Activated CD4-positive, alpha-beta memory T cell treated with anti-CD3 and anti-CD28 coated beads for 36 hours (primary cell): ENCODE results near the gene CDK11B. TPM values are rescaled to one million over a fixed set of nuclear protein-coding genes. Genes with fewer than 3 reads are reported as not detected.
"Not testable (repeated sequence)": the region's sequence is repeated elsewhere in the genome, so short reads cannot be mapped to it uniquely, and the experiment has no call there.

Experiments used
- CTCF ChIA-PET: fragments of 350-600 bp; sonication (Branson Sonifier 250); formaldehyde crosslinking; loops from one replicate; lab custom pipeline; 2021; ENCODE audit warnings: antibody characterized with exemption, inconsistent platforms; lab: Charles Lee
- POLR2A ChIA-PET: fragments of 350-600 bp; sonication (Branson Sonifier 250); formaldehyde crosslinking; loops from one replicate; lab custom pipeline; 2021; ENCODE audit warnings: antibody characterized with exemption; lab: Charles Lee
- DNase-seq: peaks from one replicate; pipeline ENCODE4 v3.0.0-alpha.2; 2020
- H3K27ac Mint-ChIP-seq: one replicate; pipeline ENCODE4 v1.8.0; 2021; ENCODE audit warnings: mixed read lengths
- H3K27me3 Mint-ChIP-seq: one replicate; pipeline ENCODE4 v1.8.0; 2021; ENCODE audit warnings: mixed read lengths
- H3K36me3 Mint-ChIP-seq: one replicate; pipeline ENCODE4 v1.8.0; 2021; ENCODE audit warnings: mixed read lengths
- H3K4me1 Mint-ChIP-seq: one replicate; pipeline ENCODE4 v1.8.0; 2021; ENCODE audit warnings: low read depth, mixed read lengths
- H3K4me3 Mint-ChIP-seq: one replicate; pipeline ENCODE4 v1.8.0; 2021; ENCODE audit warnings: mild to moderate bottlenecking, mixed read lengths
- H3K9me3 Mint-ChIP-seq: one replicate; pipeline ENCODE4 v1.8.0; 2021; ENCODE audit warnings: mixed read lengths
- intact Hi-C: fragments of 100-400 bp; cut with micrococcal nuclease; formaldehyde crosslinking; loops from one replicate; pipeline ENCODE4 v1.15.1; 2023
- total RNA-seq, 2 experiments: library from RNA; stranded (reverse); gene quantifications; one replicate each; pipeline ENCODE4 v1.2.3, GENCODE V29; 2021

Gene CDK11B
- total RNA-seq, 2 experiments from 2014 or later = 32.4 to 36.9 TPM

- peaks cover 9% of the 10 kb centered on the region for H3K36me3 Mint-ChIP-seq
- peak; percentile 65 for DNase-seq
- POLR2A ChIA-PET = interaction anchor here (1.3 kb wide), 1 partner anchor 46 kb away, joined by 3 read pairs; the partner anchor contains the start of gene CDK11A
- CTCF ChIA-PET = interaction anchor here (0.6 kb wide), 1 partner anchor 27 kb away, joined by 4 read pairs; no protein-coding TSS in a partner anchor
- H3K4me3 Mint-ChIP-seq = peak overlapping the region; percentile 77
- H3K9me3 Mint-ChIP-seq = no peaks in the 10 kb centered on the region
- peak overlapping the region; percentile 93 for H3K27ac Mint-ChIP-seq
- intact Hi-C loops = no loop called here
- peaks cover 27% of the 10 kb centered on the region for H3K4me1 Mint-ChIP-seq
- no peaks in the 10 kb centered on the region for H3K27me3 Mint-ChIP-seq
These were observed 20.0 kb upstream of the CDK11B start for GRCh38 chr1:1678581-1679380.

- H3K9me3 Mint-ChIP-seq = no peaks in the 10 kb centered on the region
These were observed 19.1 kb upstream of the CDK11B start for GRCh38 chr1:1677718-1678580.

DNA sequence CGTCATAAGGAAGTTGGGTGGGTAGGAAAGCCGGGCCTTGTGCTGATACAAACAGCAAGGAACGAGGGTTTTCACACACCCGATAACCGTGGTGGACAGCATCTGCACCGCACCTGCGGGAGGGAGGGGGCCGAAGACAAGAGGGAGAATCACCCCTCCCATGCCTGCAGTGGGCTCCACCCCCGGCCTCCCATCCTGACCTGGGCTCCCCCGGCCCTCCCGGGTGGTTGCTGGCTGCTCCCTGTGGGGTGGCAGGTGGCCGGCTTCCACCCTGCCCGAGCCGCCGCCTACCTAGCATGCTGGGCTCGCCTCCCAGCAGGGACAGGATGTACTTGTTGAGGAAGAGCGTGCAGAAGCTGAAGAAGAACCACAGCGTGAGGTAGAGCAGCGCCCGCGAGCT, 17.3 kb upstream of the CDK11B start:
- DNase-seq, H3K27ac Mint-ChIP-seq, H3K27me3 Mint-ChIP-seq, CTCF ChIA-PET, H3K9me3 Mint-ChIP-seq, H3K36me3 Mint-ChIP-seq, intact Hi-C loops, H3K4me3 Mint-ChIP-seq, POLR2A ChIA-PET: not testable (repeated sequence)
- H3K4me1 Mint-ChIP-seq = peaks cover 21% of the 10 kb centered on the region

More at GRCh38 chr1:1677718-1678580, 19.1 kb upstream of the CDK11B start:
- CTCF ChIA-PET = interaction anchor here (0.6 to 1.2 kb wide), 2 partner anchors 12 to 26 kb away, joined by 3 to 4 read pairs; no protein-coding TSS in a partner anchor
- intact Hi-C loops = no loop called here
- H3K4me1 Mint-ChIP-seq = peaks cover 24% of the 10 kb centered on the region
- H3K27ac Mint-ChIP-seq = peak overlapping the region; percentile 93
- H3K36me3 Mint-ChIP-seq = peaks cover 9% of the 10 kb centered on the region
- peak overlapping the region; percentile 77 for H3K4me3 Mint-ChIP-seq
- POLR2A ChIA-PET = interaction anchor here (0.7 to 1.3 kb wide), 2 partner anchors 46 to 102 kb away, joined by 3 to 7 read pairs; partner anchors contain the start of gene CDK11A
- H3K27me3 Mint-ChIP-seq = no peaks in the 10 kb centered on the region
- peak; percentile 59 for DNase-seq

DNA sequence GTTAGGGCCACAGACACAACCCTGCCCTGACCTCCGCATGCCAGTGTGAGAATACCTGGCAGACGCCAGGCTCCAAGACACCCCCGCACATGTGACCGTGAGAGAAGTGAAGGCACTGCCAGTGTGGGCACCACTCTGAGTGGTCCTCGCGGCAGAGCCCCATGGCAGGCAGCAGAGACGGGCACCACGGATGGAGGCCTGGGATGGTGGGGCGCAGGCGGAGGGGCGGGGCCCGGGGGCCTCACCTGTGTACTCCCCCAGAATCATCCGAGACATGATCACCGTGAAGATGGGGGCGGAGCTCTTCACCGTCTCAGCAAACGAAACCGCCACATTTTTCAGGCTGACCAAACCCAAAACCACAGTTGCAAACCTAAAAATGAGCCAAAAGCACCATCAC, 16.4 kb upstream of the CDK11B start:
- POLR2A ChIA-PET, H3K9me3 Mint-ChIP-seq, H3K36me3 Mint-ChIP-seq, DNase-seq, H3K4me3 Mint-ChIP-seq, intact Hi-C loops, H3K27me3 Mint-ChIP-seq, H3K27ac Mint-ChIP-seq, CTCF ChIA-PET: not testable (repeated sequence)
- H3K4me1 Mint-ChIP-seq = peaks cover 21% of the 10 kb centered on the region

DNA sequence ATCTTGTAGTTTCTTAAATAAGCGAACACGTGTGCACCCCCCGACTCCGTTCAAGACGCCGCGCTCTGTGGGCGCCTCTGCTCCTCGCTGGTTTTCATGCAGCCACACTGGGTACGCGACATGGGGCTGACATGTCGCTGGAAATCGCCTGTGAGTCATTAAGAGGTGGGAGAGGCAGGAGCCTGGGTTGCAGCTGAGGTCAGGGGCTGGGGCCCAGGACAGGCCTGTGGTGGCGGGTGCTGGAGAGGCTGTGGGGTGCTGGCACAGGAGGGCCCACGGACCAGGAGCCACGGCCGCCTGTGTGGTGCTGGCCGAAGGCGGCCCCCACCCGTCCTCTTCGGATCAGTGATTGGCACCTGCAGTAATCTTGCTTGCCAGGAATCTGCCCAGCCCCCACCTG, 16.0 kb upstream of the CDK11B start:
- H3K9me3 Mint-ChIP-seq, POLR2A ChIA-PET, DNase-seq, intact Hi-C loops, H3K4me3 Mint-ChIP-seq, H3K27me3 Mint-ChIP-seq, H3K27ac Mint-ChIP-seq, CTCF ChIA-PET: not testable (repeated sequence)
- peaks cover 11% of the 10 kb centered on the region for H3K36me3 Mint-ChIP-seq
- peaks cover 21% of the 10 kb centered on the region for H3K4me1 Mint-ChIP-seq

- ChIA-PET POLR2A (no interaction called here), CTCF (no interaction called here)
- intact Hi-C loops = no loop called here
- H3K27me3 Mint-ChIP-seq = no peaks in the 10 kb centered on the region
- no peak overlapping the region for H3K4me3 Mint-ChIP-seq
- peaks cover 3% of the 10 kb centered on the region for H3K4me1 Mint-ChIP-seq
- H3K36me3 Mint-ChIP-seq = peaks cover 9% of the 10 kb centered on the region
- H3K9me3 Mint-ChIP-seq = no peaks in the 10 kb centered on the region
- no peak for DNase-seq
- no peak overlapping the region for H3K27ac Mint-ChIP-seq
These were observed 13.6 kb upstream of the CDK11B start for GRCh38 chr1:1672181-1672965.

DNA sequence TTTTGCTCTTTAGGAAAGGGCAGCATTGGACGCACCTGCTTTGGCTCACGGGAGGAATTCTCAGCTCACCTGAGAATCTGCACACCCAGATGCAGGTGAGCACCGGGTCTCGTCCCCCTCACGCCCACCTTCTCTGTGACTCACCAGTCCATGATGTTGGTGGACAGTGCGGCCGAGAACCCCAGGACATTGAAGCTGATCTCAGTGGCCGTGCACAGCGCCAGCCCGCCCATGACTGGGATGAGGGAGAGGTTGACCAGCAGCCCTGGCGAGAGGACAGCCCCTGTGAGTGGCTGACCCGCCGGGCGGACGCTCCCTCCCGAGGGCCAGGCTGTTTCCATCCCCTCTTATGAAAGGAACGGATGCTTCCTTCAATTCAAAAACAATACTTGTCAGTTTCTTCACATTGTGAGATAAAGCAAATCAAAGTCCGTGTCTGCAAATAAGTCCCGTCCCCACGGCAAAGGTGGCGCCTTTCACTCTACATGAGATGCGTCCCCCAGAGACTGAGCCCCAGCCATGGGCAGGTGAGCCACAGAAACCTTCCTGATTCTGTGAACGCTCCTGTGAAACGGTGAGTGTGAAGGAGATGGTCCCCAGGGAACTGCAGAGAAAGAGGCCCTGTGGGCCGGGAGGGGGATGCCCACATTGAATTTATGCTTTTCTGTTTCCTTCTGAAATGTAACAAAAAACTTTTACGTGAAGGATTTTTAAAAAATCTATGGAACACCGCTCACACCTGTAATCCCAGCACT, 12.7 kb upstream of the CDK11B start:
- H3K36me3 Mint-ChIP-seq = peaks cover 9% of the 10 kb centered on the region

GRCh38 chr1:1670866-1671265, 12.1 kb upstream of the CDK11B start:
- Mint-ChIP-seq H3K4me1 (no peaks in the 10 kb centered on the region), H3K27me3 (no peaks in the 10 kb centered on the region), H3K9me3 (no peaks in the 10 kb centered on the region), H3K4me3 (no peak overlapping the region), H3K36me3 (peaks cover 9% of the 10 kb centered on the region), H3K27ac (no peak overlapping the region)
- DNase-seq = no peak
- POLR2A ChIA-PET = no interaction called here
- CTCF ChIA-PET = no interaction called here
- intact Hi-C loops = no loop called here

More for the DNA sequence above, 12.7 kb upstream of the CDK11B start:
- ChIA-PET POLR2A (no interaction called here), CTCF (no interaction called here)
- H3K4me3 Mint-ChIP-seq = no peak overlapping the region
- no peak for DNase-seq
- intact Hi-C loops = no loop called here
- no peaks in the 10 kb centered on the region for H3K27me3 Mint-ChIP-seq
- no peaks in the 10 kb centered on the region for H3K4me1 Mint-ChIP-seq
- no peak overlapping the region for H3K27ac Mint-ChIP-seq
- H3K9me3 Mint-ChIP-seq = no peaks in the 10 kb centered on the region

- POLR2A ChIA-PET = no interaction called here
- H3K27ac Mint-ChIP-seq = no peak overlapping the region
- peaks cover 9% of the 10 kb centered on the region for H3K36me3 Mint-ChIP-seq
- CTCF ChIA-PET = interaction anchor here (0.9 kb wide), 1 partner anchor 10 kb away, joined by 3 read pairs; no protein-coding TSS in a partner anchor
- intact Hi-C loops = no loop called here
- no peak overlapping the region for H3K4me3 Mint-ChIP-seq
- DNase-seq = no peak
- no peaks in the 10 kb centered on the region for H3K27me3 Mint-ChIP-seq
- H3K9me3 Mint-ChIP-seq = no peaks in the 10 kb centered on the region
- no peaks in the 10 kb centered on the region for H3K4me1 Mint-ChIP-seq
These were observed 10.9 kb upstream of the CDK11B start for GRCh38 chr1:1669468-1670440.

DNA sequence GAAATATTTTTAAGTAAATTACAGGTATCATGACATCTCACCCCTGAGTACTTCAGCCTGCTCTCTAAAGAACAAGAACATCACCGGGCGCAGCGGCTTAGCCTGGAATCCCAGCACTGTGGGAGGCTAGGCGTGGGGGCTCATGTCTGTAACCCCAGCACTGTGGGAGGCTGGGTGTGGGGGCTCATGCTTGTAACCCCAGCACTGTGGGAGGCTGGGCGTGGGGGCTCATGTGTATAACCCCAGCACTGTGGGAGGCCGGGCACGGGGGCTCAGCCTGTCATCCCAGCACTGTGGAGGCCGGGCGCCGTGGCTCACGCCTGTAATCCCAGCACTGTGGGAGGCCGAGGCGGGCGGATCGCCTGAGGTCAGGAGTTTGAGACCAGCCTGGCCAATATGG, 7.7 kb upstream of the CDK11B start:
- CTCF ChIA-PET = interaction anchor here (1.0 kb wide), 1 partner anchor 11 kb away, joined by 3 read pairs; no protein-coding TSS in a partner anchor
- H3K27me3 Mint-ChIP-seq = no peaks in the 10 kb centered on the region
- no peak overlapping the region for H3K4me3 Mint-ChIP-seq
- no peak for DNase-seq
- H3K36me3 Mint-ChIP-seq = peaks cover 9% of the 10 kb centered on the region
- no peak overlapping the region for H3K27ac Mint-ChIP-seq
- H3K4me1 Mint-ChIP-seq = no peaks in the 10 kb centered on the region
- POLR2A ChIA-PET = no interaction called here
- intact Hi-C loops = no loop called here
- no peaks in the 10 kb centered on the region for H3K9me3 Mint-ChIP-seq
